VCaP (cell line): ENCODE measurements around the gene ERVV-1.

ENCODE experiments used
- H3K27ac ChIP-seq: fragments of 450-650 bp; 2 replicates; pipeline ENCODE4 v1.5.1; 2017
- TF ChIP-seq, protein P1 (sequence below): fragments of 450-650 bp; conservative IDR thresholded peaks from 2 replicates; pipeline ENCODE4 v1.5.1; 2017; ENCODE audit warnings: mild to moderate bottlenecking, moderate library complexity

ERVV-1 gene

DNA sequence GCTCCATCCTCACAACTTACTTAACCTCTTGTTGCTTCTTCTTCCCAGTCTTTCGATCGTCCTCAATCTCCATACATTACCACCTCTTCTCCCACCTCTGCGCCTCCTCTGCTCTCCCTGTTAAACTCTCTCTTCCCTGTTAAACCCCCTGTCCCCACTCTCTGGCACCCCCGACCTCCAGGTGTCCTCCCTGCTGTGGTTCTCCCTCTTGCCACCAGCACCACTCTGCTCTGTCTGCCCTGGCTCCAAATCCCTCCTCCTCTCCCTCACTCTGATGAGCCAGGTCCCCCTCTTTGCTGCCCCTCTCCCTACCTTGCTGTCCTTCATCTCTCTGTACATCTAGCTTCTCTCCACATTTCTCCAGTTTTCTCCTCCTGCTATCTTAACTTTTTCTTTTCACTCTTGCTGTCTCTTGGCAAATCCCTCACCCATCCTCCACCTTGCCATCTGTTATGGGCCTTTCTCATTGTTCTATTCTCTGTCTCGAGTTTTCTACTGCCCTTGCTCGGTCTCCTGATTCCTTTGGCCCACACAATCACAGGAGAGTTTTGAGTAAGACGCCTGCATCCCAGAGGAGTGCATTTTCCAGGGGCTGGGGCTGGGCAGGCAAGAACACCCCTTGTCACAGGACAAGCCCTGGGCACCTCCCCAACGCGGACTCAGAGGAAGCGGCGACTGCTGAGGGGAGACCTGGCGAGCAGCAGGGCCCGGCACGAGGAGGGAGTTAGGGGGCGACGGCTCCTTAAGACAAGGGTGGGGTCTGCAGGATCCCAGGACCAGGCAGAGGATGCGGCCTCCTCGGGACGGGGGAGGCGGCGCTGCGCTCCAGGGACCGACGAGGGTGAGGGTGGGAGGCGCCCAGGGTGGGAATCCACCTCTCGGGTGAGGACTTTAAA is 21.4 kb upstream of the ERVV-1 start:
- peak overlapping the region; percentile 78 for H3K27ac ChIP-seq
- TF ChIP-seq, protein P1, sequence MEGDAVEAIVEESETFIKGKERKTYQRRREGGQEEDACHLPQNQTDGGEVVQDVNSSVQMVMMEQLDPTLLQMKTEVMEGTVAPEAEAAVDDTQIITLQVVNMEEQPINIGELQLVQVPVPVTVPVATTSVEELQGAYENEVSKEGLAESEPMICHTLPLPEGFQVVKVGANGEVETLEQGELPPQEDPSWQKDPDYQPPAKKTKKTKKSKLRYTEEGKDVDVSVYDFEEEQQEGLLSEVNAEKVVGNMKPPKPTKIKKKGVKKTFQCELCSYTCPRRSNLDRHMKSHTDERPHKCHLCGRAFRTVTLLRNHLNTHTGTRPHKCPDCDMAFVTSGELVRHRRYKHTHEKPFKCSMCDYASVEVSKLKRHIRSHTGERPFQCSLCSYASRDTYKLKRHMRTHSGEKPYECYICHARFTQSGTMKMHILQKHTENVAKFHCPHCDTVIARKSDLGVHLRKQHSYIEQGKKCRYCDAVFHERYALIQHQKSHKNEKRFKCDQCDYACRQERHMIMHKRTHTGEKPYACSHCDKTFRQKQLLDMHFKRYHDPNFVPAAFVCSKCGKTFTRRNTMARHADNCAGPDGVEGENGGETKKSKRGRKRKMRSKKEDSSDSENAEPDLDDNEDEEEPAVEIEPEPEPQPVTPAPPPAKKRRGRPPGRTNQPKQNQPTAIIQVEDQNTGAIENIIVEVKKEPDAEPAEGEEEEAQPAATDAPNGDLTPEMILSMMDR: no peak

DNA sequence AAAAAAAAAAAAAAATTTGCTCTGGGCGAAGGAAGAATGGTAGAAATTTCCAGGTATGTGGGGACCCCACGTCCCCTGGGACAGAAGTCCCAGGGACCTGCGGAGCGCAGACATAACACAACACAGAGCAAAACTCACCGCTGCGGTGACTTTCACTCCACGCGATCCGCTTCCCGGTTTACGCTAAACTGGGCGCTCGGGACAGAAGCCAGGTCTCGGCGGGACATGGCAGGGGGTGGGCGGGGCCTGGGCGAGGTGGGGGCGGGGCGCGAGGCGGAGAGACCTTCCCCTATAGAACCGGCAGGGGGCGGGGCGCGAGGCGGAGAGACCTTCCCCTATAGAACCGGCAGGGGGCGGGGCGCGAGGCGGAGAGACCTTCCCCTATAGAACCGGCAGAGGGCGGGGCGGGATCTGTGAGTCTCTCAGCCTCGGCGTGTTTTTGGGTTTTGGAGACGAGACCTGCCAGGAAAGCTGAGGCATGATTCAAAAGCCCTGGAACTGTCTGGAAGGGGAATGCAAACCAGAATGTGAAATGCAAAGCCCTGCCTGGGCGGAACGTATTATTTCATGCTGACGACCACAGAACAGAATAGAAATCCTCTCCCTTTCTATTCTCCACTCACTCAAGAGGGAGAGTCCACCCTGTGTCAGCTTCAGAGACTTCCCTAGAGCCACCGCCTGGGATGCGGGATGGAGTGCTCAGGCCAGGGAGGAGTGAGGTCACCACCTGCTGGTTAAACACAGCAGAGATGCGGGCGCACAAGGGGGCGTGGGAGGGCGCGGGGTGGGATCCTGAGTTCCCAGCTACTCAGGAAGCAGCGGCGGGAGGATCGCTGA is 20.2 kb upstream of the ERVV-1 start:
- peak overlapping the region; percentile 78 for H3K27ac ChIP-seq
- TF ChIP-seq, protein P1: peak; percentile 79

DNA sequence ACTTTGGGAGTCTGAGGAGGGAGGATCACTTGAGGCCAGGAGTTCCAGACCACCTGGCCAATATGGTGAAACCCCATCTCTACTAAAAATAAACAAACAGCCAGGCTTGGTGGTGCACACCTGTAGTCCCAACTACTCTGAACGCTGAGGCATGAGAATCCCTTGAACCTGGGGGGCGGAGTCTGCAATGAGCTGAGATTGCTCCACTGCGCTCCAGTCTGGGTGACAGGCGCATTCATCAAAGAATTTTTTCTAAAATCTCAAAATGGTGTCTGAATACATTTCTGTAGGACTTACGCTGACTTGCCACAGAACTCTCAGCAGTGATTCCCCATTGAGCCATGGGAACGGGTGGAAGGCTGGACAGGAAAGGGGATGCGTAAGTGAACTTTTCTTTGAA is 18.0 kb upstream of the ERVV-1 start:
- no peak overlapping the region for H3K27ac ChIP-seq
- TF ChIP-seq, protein P1: no peak

DNA sequence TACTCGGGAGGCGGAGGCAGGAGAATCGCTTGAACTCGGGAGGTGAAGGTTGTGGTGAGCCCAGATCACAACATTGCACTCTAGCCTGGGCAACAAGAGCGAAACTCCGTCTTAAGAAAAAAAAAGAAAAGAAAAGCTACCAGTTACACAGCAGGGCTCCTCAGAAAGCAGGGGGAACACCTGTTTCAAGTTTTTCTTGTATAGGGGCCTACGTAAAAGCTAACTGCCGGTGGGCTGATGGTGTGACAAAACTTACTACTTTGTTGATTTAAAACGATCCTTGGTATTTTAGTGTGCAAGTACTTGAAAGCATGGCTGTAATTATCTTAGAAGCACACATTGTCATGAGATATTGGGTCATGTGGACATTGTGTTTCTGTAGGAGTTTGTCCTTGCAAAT is 15.7 kb upstream of the ERVV-1 start:
- H3K27ac ChIP-seq: no peak overlapping the region
- TF ChIP-seq, protein P1: no peak

DNA sequence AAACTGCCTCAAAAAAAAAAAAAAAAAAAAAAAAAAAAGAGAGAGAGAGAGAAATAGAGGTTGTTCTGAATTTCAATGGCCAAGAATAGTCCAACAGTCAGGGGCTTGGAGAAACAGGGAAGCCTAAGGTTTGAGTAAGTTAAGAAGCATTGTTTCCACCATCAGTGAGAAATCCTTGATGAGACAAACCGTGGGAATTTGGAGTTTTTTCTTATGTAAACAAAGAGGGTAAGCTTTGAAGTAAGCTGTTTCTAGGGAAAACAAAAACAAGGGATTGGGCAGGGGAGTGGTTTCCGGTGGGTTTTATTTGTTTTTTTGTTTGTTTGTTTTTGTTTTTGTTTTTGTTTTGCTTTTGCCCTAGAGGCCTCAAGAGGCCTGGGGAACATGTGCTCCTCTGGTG is 11.2 kb upstream of the ERVV-1 start:
- TF ChIP-seq, protein P1: no peak
- H3K27ac ChIP-seq: no peak overlapping the region

DNA sequence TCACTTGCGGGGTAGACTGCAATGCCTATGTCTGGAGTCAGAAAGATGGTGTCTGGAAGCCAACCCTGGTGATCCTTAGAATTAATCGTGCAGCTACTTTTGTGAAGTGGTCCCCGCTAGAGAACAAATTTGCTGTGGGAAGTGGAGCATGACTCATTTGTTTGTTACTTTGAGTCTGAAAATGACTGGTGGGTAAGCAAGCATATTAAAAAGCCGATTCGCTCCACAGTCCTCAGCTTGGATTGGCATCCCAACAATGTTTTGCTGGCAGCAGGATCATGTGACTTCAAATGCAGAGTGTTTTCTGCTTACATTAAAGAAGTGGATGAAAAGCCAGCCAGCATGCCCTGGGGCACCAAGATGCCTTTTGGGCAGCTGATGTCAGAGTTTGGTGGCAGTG is 9.5 kb upstream of the ERVV-1 start:
- H3K27ac ChIP-seq: no peak overlapping the region
- TF ChIP-seq, protein P1: no peak

DNA sequence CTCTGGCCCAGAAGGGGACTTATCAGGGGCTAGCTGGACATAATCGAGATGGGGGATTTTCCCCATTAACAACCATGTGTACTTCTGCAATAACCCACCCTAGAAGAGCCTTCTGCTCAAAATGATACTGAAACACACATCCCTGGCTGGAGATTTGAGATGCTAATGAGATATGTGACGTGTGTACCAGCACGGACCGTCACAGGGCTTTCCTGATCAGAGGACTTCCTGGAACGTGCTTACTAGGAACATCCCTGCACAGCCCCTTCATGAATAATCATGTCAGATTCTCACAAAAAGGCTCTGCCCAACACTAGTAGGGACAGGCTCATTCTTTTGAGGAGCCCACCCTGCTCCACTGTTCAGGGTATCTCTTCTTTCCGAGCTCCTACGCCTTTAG is 6.5 kb upstream of the ERVV-1 start:
- no peak overlapping the region for H3K27ac ChIP-seq
- TF ChIP-seq, protein P1: no peak
